ENCODE results near the gene SLC6A12.

DNA sequence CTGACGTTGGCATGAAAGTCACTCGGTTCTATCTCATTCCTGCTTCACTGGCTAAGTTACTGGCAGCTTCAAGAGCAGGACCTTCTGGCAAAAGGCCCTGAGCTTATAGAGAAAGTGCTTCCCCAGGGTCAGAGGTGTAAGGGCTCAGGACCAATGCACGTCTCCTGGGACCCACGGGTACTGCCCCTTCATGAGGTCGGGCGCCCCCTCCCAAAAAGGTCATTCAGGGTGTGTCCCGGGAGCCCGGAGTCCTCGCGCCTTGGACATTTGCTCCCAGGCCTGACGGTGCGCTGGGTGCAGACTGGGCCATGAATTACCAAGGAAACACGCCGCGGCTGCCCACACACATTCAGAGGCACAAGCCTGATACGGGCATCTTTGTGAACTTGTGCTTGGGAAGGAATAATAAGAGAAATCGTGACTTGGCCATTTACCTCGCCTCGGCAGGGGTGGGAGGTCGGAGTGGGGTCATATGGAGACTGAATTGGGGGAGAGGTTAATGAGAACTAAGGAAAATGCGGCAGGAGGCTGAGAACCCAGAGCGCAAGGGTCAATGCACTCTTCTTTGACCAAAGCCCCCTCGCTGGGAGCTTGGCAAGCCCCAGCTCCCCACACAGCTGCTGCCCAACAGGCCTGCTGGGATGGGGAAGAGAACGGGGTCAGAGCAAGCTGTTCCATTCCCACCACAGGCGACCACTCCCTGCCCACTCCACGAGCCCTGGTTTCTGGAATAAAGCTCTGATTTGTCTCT is 15.7 kb upstream of the SLC6A12 start:
- TF ChIP-seq POLR2AphosphoS5 (IDR thresholded peaks at IDR 0.05; ENCODE audit: low read depth), result no peak
- TF ChIP-seq, protein P1, sequence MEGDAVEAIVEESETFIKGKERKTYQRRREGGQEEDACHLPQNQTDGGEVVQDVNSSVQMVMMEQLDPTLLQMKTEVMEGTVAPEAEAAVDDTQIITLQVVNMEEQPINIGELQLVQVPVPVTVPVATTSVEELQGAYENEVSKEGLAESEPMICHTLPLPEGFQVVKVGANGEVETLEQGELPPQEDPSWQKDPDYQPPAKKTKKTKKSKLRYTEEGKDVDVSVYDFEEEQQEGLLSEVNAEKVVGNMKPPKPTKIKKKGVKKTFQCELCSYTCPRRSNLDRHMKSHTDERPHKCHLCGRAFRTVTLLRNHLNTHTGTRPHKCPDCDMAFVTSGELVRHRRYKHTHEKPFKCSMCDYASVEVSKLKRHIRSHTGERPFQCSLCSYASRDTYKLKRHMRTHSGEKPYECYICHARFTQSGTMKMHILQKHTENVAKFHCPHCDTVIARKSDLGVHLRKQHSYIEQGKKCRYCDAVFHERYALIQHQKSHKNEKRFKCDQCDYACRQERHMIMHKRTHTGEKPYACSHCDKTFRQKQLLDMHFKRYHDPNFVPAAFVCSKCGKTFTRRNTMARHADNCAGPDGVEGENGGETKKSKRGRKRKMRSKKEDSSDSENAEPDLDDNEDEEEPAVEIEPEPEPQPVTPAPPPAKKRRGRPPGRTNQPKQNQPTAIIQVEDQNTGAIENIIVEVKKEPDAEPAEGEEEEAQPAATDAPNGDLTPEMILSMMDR (IDR thresholded peaks at IDR 0.05; ENCODE audit: insufficient read depth, low read length), result no peak

Measured in HL-60 (cell line).